NCI-H2171 (cell line): ENCODE data around the gene TNFAIP8L1.
"Not testable (repeated sequence)": the region's sequence is repeated elsewhere in the genome, so short reads cannot be mapped to it uniquely, and the experiment has no call there.

Source experiments
- DNase-seq: peaks from one replicate; lab custom pipeline; 2025; lab: John Stamatoyannopoulos, UW

The TNFAIP8L1 gene

GRCh38 chr19:4678881-4679790 is 39.8 kb downstream of the TNFAIP8L1 start:
- no peak for DNase-seq

- not testable (repeated sequence) for DNase-seq
These were observed 40.7 kb downstream of the TNFAIP8L1 start for GRCh38 chr19:4680021-4680420.

DNA sequence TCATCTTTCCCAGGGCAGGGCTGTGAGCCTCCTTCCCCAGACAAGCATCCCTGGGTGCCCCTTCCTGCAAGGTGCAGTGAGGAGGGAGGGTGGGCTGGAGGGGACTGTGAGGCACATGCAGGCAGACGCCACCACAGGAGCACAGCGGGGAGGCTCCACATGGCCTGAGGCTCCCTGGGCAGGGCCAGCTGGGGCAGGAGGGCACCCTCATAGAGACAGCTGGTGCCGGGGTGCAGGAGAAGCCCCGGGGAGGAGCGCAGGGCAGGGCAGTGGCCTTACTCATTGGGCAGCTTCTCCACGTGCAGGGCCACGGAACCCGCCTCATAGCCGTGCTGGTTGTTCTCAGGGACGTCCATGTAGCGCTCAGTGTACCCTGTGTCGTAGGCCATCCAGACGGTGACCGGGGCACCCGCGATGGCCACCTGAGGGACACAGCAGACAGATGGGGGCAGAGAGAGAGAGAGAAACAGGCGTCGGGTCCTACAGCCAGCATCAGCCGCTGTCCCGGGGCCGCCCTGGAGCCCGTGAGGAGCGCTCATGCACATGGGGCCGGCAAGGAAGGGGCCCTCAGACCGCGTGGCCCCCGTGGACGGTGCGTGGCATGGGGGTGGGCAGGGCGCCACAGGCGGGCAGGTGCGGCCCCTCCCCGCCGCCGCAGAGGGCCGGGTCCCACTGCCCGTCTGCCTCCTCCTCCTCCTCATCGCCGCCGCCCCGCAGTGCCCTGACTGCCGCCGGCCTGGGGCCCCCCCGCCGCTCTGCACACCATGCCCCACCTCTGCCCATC is 43.3 kb downstream of the TNFAIP8L1 start:
- DNase-seq = no peak

- DNase-seq = no peak
These were observed 45.2 kb downstream of the TNFAIP8L1 start for GRCh38 chr19:4684312-4685095.

DNA sequence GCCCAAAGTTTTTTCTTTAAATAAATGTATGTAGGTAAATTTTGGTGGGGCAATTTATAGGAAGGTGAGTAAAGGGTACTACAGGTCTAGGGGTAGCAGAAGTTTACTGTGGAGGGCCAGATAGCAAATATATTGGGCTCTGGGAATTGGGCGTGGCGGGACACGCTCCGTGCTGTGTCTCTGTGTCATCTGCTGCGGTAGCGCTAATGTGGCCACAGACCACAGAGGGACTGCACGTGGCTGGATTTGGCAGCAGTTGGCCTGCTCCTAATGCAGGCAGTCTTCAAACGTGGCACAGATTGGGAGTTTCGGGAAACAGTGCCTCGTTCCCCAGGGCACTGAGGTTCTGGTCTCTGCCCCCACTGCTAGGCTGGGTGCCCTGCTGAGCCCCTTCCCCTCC is 47.4 kb downstream of the TNFAIP8L1 start:
- DNase-seq = no peak

GRCh38 chr19:4687396-4687795 is 48.1 kb downstream of the TNFAIP8L1 start:
- no peak for DNase-seq

DNA sequence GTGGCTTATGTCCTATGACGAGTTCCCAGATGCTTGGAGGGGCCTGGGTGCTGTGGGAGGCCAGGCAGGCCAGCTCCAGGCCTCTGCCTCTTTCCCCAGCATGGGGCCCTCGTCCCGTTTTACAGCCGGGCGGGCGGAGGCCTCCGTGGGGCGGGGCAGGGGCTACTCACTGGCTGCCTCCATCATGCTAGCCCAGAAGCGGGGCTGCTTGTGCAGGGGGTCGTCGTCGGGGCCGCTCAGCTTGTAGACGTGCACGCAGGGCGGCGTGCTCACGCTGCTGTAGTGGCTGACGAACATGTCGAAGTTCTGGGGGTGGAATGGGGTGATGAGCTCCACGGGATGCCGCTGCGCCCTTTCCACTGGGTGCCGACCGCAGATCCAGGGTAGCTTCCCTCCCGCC is 49.3 kb downstream of the TNFAIP8L1 start:
- DNase-seq = no peak

DNA sequence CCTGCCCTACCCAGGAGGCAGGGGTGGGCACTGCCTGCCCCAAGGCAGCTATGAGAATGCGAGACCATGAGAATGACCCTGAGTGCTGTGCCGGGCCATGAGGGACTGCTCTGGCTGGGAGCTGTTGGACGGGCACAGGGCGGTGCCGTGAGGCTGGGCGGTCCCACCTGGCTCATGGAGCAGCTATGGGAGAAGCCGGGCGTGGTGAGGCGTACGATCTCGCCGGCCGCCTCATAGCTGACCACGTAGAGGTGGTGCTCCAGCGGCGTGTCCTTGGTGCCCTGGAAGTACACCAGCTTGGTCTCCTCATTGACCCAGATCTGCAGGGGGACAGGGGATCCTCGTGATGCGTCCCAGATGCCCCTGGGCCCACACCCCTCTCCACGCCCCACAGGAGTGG is 50.1 kb downstream of the TNFAIP8L1 start:
- DNase-seq = no peak

DNA sequence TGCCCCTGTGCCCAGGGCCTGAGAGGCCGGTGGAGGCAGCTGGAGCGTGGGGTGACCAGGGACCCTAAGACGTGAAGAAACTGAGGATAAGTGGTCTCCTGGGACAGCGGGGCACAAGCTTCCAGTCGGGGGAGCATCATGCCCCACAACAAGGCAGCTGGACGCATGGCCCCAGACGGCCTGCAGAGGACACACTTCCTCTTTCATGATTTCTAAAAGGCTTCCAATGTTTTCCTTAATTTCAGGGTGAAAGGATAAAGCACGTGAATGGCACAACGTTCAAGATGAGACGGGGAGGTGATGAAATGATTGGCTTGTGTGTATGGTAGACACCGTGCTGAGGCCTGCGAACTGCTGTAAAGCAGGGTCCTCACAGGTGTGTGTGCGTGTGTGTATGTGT is 51.0 kb downstream of the TNFAIP8L1 start:
- DNase-seq = no peak

- DNase-seq = no peak
These were observed 52.1 kb downstream of the TNFAIP8L1 start for GRCh38 chr19:4691373-4691772.

DNA sequence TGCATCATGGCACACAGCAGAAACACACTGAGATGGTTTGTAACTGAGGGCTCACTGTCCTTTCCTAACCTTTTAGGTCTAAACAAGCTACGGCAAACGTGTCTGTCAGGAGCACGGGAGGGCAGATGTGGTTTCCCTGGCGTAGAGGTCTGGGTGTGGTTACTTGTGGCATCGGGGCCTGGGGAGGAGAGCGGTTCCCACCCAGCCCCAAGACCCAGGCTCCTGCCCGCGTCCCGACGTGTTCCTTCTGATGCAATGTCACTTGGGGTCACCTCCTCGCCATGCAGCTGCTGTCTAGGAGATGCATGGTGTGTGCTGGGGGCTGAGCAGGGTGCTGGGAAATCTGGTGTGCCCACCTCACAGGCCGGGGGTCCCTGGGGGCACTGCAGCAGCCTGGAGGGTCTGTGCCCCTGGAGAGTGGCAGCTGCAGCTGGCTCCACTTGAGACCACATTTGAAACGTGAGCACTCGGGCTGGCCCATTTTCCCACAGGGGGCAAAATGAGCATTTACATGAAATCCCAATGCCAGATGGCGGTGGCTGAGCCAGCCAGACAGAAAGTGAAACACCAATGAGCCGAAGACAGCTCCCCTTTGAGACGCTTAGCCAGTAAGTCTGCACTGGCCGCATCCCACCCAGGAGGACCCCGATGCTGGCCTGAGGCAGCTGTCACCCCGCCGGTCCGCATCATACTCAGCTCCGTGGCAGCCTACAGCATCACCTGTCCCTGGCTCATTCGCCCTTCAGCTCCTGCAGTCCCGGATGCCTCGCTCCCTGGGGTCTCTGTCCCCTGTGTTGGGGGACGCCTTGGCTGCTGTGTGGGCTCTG is 53.1 kb downstream of the TNFAIP8L1 start:
- DNase-seq = peak; percentile 94

- DNase-seq = no peak
These were observed 53.7 kb downstream of the TNFAIP8L1 start for GRCh38 chr19:4693078-4693350.

DNA sequence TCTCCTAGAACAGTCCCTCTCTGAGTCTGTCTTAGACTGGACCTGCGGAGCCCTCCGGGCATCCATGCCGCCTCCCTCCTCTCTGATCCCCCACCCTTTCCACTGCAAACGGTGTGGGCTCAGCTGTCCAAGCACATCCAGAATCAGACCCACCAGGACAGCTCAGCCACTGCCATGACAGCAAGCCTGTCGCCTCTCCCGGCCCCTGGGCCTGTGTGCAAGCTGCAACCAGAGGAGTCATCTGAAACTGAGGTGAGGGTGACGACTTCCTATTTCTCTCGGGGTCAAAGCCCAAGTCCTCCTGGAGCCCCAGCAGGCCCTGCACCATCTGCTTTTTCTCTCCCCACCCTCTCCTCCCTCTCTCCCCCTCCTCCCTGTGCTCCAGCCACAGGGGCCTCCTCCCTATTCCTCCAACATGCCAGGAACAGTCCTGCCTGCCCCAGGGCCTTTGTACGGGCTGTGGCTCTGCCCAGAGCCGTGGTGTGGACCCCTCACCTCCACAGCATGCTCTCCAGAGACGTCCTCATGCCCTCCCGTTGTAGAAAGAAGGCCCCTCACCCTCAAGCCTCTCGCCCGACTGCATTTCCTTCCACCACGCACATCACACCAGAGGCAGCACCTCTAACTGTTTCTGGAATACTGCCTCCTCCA is 54.3 kb downstream of the TNFAIP8L1 start:
- no peak for DNase-seq

GRCh38 chr19:4694211-4694987 is 55.1 kb downstream of the TNFAIP8L1 start:
- DNase-seq = peak; percentile 93

DNA sequence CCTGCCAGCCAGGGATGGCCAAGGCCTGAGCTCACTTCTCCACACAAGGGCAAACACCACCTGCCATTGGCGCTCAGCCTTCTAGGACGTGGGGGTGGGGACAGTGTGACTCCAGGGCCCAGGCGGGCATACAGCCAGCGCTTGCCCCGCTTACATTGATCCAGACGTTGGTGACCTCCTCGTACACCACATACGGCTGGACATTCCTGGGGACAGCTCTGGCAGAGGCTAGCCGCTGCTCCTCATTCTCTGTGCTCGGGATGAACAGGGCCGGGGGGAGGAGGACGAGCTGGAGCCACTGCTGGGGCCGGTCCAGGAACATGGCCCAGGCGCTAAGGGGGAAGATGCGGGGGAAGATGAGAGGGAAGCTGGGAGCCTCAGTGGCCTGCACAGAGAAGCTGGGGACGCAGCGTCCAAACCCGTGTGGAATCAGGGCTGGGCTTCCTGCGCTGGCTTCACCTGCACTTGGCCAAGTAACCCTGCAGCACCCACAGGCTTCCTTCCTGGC is 56.0 kb downstream of the TNFAIP8L1 start:
- no peak for DNase-seq

- DNase-seq = no peak
These were observed 58.0 kb downstream of the TNFAIP8L1 start for GRCh38 chr19:4697304-4697703.

DNA sequence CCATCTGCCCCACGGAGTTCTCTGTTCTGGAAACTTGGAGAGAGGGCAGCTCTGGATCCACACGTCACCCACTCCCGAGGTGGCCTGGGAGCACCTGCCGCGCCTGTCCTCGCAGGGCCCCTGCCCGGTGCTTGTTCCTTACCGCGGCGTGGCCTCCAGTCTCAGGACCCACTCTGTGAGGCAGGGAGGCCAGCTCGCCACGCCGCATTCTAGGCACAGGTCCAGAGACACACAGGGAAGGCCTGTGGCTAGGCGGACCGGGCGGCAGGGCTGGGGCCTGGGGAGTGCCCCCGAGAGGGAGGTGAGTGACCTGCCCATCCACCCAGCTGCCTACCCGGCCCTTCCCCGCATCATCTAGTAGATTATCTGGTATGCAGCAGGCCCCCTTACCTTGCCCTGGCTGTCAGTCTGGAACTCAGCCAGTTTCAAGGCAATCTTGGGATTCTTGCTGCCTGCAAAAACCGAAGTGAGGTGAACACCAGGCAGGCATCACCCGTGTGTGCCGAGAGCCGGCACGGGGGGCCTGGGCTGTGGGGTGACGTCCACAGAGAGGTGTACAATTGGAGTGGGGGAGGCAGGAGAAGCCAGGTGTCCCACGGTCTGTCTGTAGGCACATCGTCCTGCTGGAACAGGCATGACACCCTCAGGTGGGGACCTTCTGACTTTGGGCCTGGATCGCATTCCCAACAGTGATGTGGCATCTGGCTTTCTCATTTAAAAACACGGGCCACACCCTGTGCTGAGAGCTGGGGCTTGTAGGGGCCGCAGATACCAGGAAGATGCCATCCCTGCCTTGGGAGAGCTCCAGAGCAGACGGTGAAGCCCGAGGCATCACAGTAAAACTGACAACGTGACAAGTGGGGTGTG is 60.7 kb downstream of the TNFAIP8L1 start:
- DNase-seq = peak; percentile 90

DNA sequence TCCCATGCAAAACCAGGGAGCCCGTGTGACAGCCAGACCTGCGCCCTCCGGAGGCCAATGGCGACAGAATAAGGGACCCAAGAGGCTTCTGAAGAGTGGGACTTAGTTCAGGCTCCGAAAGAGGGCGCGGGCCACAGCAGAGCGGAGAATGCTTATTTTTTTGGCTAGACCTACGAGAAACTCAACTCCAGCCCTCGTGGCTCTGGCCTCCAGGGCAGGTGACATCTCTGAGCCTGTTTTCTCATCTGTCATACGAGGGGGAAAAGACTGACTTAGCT is 61.3 kb downstream of the TNFAIP8L1 start:
- DNase-seq = no peak

GRCh38 chr19:4701557-4701956 is 62.2 kb downstream of the TNFAIP8L1 start:
- no peak for DNase-seq
